CD4-positive, alpha-beta T cell treated with Interleukin-15 for 1 hour (primary cell): ENCODE measurements around the gene EEF2KMT.

Experiments
- DNase-seq: peaks from one replicate; pipeline ENCODE4 v3.0.0-alpha.2; 2020

The EEF2KMT gene

DNA sequence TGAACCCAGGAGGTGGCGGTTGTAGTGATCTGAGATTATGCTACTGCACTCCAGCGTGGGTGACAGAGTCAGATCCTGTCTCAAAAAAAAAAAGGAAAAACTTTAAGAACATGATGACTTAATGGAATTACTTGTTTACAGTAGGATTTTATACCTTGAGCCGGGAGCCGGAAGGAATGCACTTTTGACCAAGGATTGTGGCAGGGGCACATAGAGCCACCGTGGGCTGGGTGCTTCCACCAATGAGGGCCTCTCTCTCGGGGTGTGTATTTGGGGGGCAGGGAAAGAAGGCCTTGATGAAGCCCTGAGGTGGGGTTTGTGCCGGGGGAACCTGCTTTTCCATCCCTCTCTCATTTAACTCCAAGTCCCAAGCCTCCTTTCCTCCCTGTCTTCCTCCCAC is 57.1 kb downstream of the EEF2KMT start:
- DNase-seq: no peak

- no peak for DNase-seq
Measured at GRCh38 chr16:5036228-5037156, 61.1 kb downstream of the EEF2KMT start.

DNA sequence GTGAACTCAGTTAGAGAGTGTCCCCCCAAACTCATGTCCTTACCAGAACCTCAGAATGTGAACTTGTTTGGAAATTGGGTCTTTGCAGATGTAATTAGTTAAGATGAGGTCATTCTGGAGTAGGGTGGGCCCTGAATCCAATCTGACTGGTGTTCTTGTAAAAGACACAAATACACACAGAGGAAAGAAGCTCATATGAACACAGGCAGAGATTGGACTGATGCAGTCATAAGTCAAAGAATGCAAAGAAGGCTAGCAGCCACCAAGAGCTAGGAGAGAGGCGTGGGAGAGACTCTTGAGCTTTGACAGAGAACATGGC is 61.7 kb downstream of the EEF2KMT start:
- no peak for DNase-seq
